ENCODE measurements around the gene ADAMTS9.
A peak's percentile ranks its signal among the peaks of the same experiment; 100 is the strongest.

Gene ADAMTS9

GRCh38 chr3:64523324-64523723 lies 164.5 kb downstream of the ADAMTS9 start:
- DNase-seq: no peak

- no peak for DNase-seq
Measured at GRCh38 chr3:64520334-64520733, 167.5 kb downstream of the ADAMTS9 start.

GRCh38 chr3:64518950-64519349 lies 168.8 kb downstream of the ADAMTS9 start:
- no peak for DNase-seq

- no peak for DNase-seq
Measured at GRCh38 chr3:64518496-64518895, 169.3 kb downstream of the ADAMTS9 start.

- DNase-seq: no peak
Measured at GRCh38 chr3:64514889-64515288, 172.9 kb downstream of the ADAMTS9 start.

GRCh38 chr3:64509206-64509605 lies 178.6 kb downstream of the ADAMTS9 start:
- DNase-seq: no peak

GRCh38 chr3:64508140-64508539 lies 179.7 kb downstream of the ADAMTS9 start:
- no peak for DNase-seq

- DNase-seq: no peak
Measured at GRCh38 chr3:64506255-64506654, 181.5 kb downstream of the ADAMTS9 start.

- DNase-seq: no peak
Measured at GRCh38 chr3:64505419-64505818, 182.4 kb downstream of the ADAMTS9 start.

- DNase-seq: no peak
Measured at GRCh38 chr3:64502284-64502683, 185.5 kb downstream of the ADAMTS9 start.

GRCh38 chr3:64501298-64501906 lies 186.4 kb downstream of the ADAMTS9 start:
- DNase-seq: peak in 1 of 3 experiments; percentile 3

GRCh38 chr3:64496786-64497490 lies 190.9 kb downstream of the ADAMTS9 start:
- no peak for DNase-seq

- DNase-seq: no peak
Measured at GRCh38 chr3:64495781-64496334, 191.9 kb downstream of the ADAMTS9 start.

- DNase-seq: no peak
Measured at GRCh38 chr3:64495121-64495780, 192.5 kb downstream of the ADAMTS9 start.

GRCh38 chr3:64494526-64494925 lies 193.3 kb downstream of the ADAMTS9 start:
- no peak for DNase-seq

- no peak for DNase-seq
Measured at GRCh38 chr3:64493149-64493548, 194.7 kb downstream of the ADAMTS9 start.

- no peak for DNase-seq
Measured at GRCh38 chr3:64491843-64492242, 196.0 kb downstream of the ADAMTS9 start.

- DNase-seq: no peak
Measured at GRCh38 chr3:64490180-64490724, 197.5 kb downstream of the ADAMTS9 start.

- DNase-seq: peak; percentile 79 to 88 (median 87)
Measured at GRCh38 chr3:64489361-64490044, 198.3 kb downstream of the ADAMTS9 start.

- peak in 2 of 3 experiments; percentile 66 to 73 for DNase-seq
Measured at GRCh38 chr3:64488939-64489338, 198.9 kb downstream of the ADAMTS9 start.

GRCh38 chr3:64484289-64484992 lies 203.4 kb downstream of the ADAMTS9 start:
- peak; percentile 64 to 85 (median 65) for DNase-seq

GRCh38 chr3:64483467-64483866 lies 204.3 kb downstream of the ADAMTS9 start:
- no peak for DNase-seq

Data from NCI-H1417 (cell line).